Mucosa of descending colon (tissue), 3 donors: Measurements from ENCODE around the gene NCBP3. TPM values are rescaled to one million over a fixed set of nuclear protein-coding genes. Genes with fewer than 3 reads are reported as not detected.
A peak's percentile ranks its signal among the peaks of the same experiment; 100 is the strongest.

Experiments
- ATAC-seq: fragments of 200-7000 bp; cut with Tn5 transposase; one replicate; pipeline ENCODE4 v1.9.1; 2020; ENCODE audit warnings: mild to moderate bottlenecking, moderate library complexity
- DNase-seq, 3 donors: peaks; one replicate each; pipeline ENCODE4 v3.0.0-alpha.2; 2020
- H3K36me3 ChIP-seq: fragments of 200-600 bp; one replicate; pipeline ENCODE4 v1.8.0; 2021; ENCODE audit warnings: low read depth, mild to moderate bottlenecking
- H3K4me1 ChIP-seq: fragments of 200-600 bp; one replicate; pipeline ENCODE4 v1.8.0; 2021; ENCODE audit warnings: low read depth, mild to moderate bottlenecking
- H3K4me3 ChIP-seq: fragments of 200-600 bp; one replicate; pipeline ENCODE4 v1.8.0; 2021; ENCODE audit warnings: mild to moderate bottlenecking
- H3K9me3 ChIP-seq: fragments of 200-600 bp; one replicate; pipeline ENCODE4 v1.8.0; 2021; ENCODE audit warnings: mild to moderate bottlenecking
- intact Hi-C, 2 donors: fragments of 100-400 bp; cut with DNase I in 1 of 2; cut with micrococcal nuclease in 1 of 2; formaldehyde crosslinking; loops; one replicate each; pipeline versions ENCODE4 v1.11.0 to v1.11.1; 2022; cut with DNase I, micrococcal nuclease
- total RNA-seq, 3 donors: library from RNA; stranded (reverse); fragmentation: NEBNext Ultra II Directional in 2 of 3; extraction: Animal tissue kit (Norgen Biotek cat#: 25700) in 2 of 3; gene quantifications; one replicate each; pipeline versions ENCODE4 v1.2.1 to v1.2.4, GENCODE V29; 2021 to 2023
- TF ChIP-seq, protein P1 (sequence below): fragments of 200-600 bp; IDR thresholded peaks from one replicate; pipeline ENCODE4 v1.8.0; 2022; ENCODE audit warnings: antibody characterized with exemption, mild to moderate bottlenecking
- donor health status: DM: no; HTN: no; CAD: no; lungs with moderate emphysema.
- donor health status: DM: no; HTN: no; CAD: no.
- donor health status: DM: no; HTN: yes; CAD: no.

The NCBP3 gene
- total RNA-seq, 3 donors from 2014 or later, result 39.4 to 50.5 (median 44.7) TPM

DNA sequence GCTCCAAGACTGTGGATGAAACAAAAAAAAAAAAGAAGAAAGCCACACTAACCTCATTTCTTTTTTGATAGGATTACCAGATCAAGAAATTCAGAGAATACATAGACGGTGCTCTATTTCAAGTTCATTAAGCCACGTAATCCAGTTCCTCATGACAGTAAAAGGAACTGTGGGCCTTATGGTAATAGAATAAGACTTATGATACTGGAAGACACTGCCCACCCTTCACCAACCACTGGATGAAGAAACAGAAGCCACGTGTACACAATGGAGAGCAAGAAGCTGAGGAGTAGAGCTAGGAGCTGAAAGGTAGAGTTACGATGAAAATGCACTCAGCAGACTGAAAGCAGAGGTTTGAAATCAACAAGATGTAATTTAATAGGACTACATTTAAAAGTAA, 11.2 kb downstream of the NCBP3 start:
- Histone ChIP-seq H3K4me3 (no peak overlapping the region), H3K9me3 (no peaks in the 10 kb centered on the region), H3K36me3 (no peaks in the 10 kb centered on the region), H3K4me1 (peaks cover 8% of the 10 kb centered on the region)
- TF ChIP-seq, protein P1, sequence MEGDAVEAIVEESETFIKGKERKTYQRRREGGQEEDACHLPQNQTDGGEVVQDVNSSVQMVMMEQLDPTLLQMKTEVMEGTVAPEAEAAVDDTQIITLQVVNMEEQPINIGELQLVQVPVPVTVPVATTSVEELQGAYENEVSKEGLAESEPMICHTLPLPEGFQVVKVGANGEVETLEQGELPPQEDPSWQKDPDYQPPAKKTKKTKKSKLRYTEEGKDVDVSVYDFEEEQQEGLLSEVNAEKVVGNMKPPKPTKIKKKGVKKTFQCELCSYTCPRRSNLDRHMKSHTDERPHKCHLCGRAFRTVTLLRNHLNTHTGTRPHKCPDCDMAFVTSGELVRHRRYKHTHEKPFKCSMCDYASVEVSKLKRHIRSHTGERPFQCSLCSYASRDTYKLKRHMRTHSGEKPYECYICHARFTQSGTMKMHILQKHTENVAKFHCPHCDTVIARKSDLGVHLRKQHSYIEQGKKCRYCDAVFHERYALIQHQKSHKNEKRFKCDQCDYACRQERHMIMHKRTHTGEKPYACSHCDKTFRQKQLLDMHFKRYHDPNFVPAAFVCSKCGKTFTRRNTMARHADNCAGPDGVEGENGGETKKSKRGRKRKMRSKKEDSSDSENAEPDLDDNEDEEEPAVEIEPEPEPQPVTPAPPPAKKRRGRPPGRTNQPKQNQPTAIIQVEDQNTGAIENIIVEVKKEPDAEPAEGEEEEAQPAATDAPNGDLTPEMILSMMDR, result no peak
- no peak for DNase-seq
- no peak for ATAC-seq
- intact Hi-C loops, result no loop called here

DNA sequence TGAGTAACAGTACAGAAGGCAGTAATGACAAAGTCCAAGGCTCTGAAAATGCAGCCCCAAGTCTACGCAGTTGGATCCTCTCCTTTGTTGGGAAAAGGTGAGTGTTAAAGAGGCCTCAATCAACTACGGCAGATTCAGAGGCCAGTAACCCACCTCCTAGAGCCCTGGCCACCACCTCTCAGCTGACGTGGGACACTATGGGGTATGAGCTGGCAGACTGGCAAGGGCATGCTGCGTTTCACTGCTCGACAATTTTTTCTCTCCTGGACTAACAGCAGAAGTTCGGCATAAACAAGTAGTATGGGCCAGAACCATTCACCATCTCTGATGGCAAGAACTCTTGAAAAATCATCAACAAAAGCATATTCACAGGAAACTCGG, 17.2 kb downstream of the NCBP3 start:
- Histone ChIP-seq H3K4me3 (no peak overlapping the region), H3K9me3 (no peaks in the 10 kb centered on the region), H3K4me1 (no peaks in the 10 kb centered on the region), H3K36me3 (peaks cover 7% of the 10 kb centered on the region)
- no peak for ATAC-seq
- TF ChIP-seq, protein P1, result no peak
- no peak for DNase-seq
- intact Hi-C loops, result no loop called here

DNA sequence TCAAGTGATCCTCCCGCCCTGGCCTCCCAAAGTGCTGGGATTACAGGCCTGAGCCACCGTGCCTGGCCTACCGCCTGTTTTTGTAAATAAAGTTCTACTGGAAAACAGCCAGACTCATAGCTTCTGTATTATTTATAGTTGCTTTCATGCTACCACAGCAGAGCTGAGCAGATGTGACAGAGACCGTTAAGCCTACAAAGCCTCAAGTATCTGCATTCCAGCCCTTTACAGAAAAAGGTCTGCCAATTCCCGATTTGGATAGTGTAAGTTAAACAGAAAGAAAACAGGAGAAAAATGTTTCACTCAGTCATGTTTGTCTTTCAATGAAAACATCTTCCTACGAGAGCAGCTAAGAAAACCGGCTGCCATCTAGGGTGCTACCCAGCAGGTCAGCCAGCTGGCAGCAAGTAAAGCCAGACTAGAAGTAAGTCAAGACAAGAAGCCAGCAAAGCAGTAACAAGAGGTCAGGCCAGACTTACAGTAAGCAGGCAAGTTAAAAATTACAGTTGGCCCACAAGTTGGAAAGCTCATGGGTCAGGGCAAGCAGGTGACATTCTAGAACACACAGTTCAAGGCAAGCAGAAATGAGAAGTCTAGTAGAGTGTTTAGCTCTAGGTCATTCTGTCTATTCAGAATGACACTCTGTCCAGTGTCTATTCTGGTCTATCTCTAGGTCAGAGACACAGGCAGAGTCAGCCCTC, 17.7 kb downstream of the NCBP3 start:
- DNase-seq (no peak), ATAC-seq (peak; percentile 40)
- Histone ChIP-seq H3K4me1 (no peaks in the 10 kb centered on the region), H3K4me3 (no peak overlapping the region), H3K9me3 (no peaks in the 10 kb centered on the region), H3K36me3 (peaks cover 7% of the 10 kb centered on the region)
- intact Hi-C loops, result no loop called here
- TF ChIP-seq, protein P1, result no peak

- Histone ChIP-seq H3K4me3 (no peak overlapping the region), H3K36me3 (peaks cover 7% of the 10 kb centered on the region), H3K9me3 (no peaks in the 10 kb centered on the region), H3K4me1 (no peaks in the 10 kb centered on the region)
- DNase-seq, result peak in 1 of 3 donors; percentile 90
- intact Hi-C loops, result no loop called here
- peak; percentile 68 for ATAC-seq
- TF ChIP-seq, protein P1, result peak; percentile 33
Measured at GRCh38 chr17:3827124-3827773, 18.8 kb downstream of the NCBP3 start.

DNA sequence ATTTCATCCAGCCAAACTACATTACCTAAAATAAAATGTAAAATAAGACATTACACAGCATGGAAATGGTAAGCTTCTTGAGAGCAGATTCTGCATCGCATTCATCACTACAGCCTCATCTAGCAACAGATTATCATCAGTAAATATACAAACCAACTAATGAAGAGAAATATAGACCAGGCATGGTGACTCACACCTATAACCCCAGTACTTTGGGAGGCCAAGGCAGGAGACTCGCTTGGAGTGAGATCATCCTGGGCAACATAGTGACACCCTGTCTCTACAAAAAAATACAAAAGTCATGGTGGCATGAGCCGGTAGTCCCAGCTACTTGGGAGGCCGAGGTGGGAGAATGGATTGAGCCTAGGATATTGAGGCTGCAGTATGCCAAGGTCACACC, 19.9 kb downstream of the NCBP3 start:
- peaks cover 7% of the 10 kb centered on the region for H3K36me3 ChIP-seq
- no peak overlapping the region for H3K4me3 ChIP-seq
- ATAC-seq (no peak), DNase-seq (no peak)
- TF ChIP-seq, protein P1, result no peak
- no peaks in the 10 kb centered on the region for H3K9me3 ChIP-seq
- intact Hi-C loops, result no loop called here
- no peaks in the 10 kb centered on the region for H3K4me1 ChIP-seq
